Endothelial cell (in vitro differentiated cells): ENCODE results near the gene SLC25A24. TPM values are rescaled to one million over a fixed set of nuclear protein-coding genes. Genes with fewer than 3 reads are reported as not detected.

Experiments used
- DNase-seq: peaks from one replicate; pipeline ENCODE4 v3.0.0; 2021; ENCODE audit warnings: low spot score
- H3K27ac Mint-ChIP-seq: one replicate; pipeline ENCODE4 v1.8.0; 2021; ENCODE audit warnings: mixed read lengths, inconsistent platforms; ENCODE audit not compliant: unreplicated experiment
- H3K27me3 Mint-ChIP-seq: one replicate; pipeline ENCODE4 v1.8.0; 2021; ENCODE audit warnings: mild to moderate bottlenecking, moderate library complexity, mixed read lengths, inconsistent platforms; ENCODE audit not compliant: unreplicated experiment
- H3K36me3 Mint-ChIP-seq: one replicate; pipeline ENCODE4 v1.8.0; 2021; ENCODE audit warnings: mild to moderate bottlenecking, low read depth, mixed read lengths, inconsistent platforms; ENCODE audit not compliant: unreplicated experiment
- H3K4me1 Mint-ChIP-seq: one replicate; pipeline ENCODE4 v1.8.0; 2021; ENCODE audit warnings: mild to moderate bottlenecking, mixed read lengths, inconsistent platforms; ENCODE audit not compliant: unreplicated experiment
- H3K4me3 Mint-ChIP-seq: one replicate; pipeline ENCODE4 v1.8.0; 2021; ENCODE audit warnings: mild to moderate bottlenecking, mixed read lengths, inconsistent platforms; ENCODE audit not compliant: unreplicated experiment
- H3K9me3 Mint-ChIP-seq: one replicate; pipeline ENCODE4 v1.8.0; 2021; ENCODE audit warnings: mixed read lengths, inconsistent platforms; ENCODE audit not compliant: unreplicated experiment
- CTCF ChIP-seq: fragments of 200-600 bp; sonication (generic); IDR thresholded peaks from one replicate; pipeline ENCODE4 v1.5.0; 2021; ENCODE audit warnings: antibody characterized with exemption; ENCODE audit not compliant: unreplicated experiment
- total RNA-seq: library from RNA; stranded (reverse); fragmentation: NEBNext Ultra II Directional; extraction: Animal tissue kit (Norgen Biotek cat#: 25700); gene quantifications from one replicate; pipeline ENCODE4 v1.2.1, GENCODE V29; 2021; ENCODE audit not compliant: unreplicated experiment

SLC25A24 gene
- total RNA-seq, 1 donor from 2014 or later: 51.1 TPM

- H3K27ac Mint-ChIP-seq: peak overlapping the region; percentile 3
- peaks cover 6% of the 10 kb centered on the region for H3K9me3 Mint-ChIP-seq
- H3K36me3 Mint-ChIP-seq: peaks cover 28% of the 10 kb centered on the region
- H3K4me1 Mint-ChIP-seq: peaks cover 24% of the 10 kb centered on the region
- H3K4me3 Mint-ChIP-seq: no peak overlapping the region
- no peak for DNase-seq
- TF ChIP-seq CTCF: no peak
- H3K27me3 Mint-ChIP-seq: no peaks in the 10 kb centered on the region
These were observed 69.3 kb downstream of the SLC25A24 start for GRCh38 chr1:108130794-108131193.

GRCh38 chr1:108129999-108130398, 70.1 kb downstream of the SLC25A24 start:
- no peaks in the 10 kb centered on the region for H3K27me3 Mint-ChIP-seq
- no peak for TF ChIP-seq CTCF
- no peak for DNase-seq
- no peak overlapping the region for H3K27ac Mint-ChIP-seq
- peaks cover 6% of the 10 kb centered on the region for H3K9me3 Mint-ChIP-seq
- peaks cover 26% of the 10 kb centered on the region for H3K4me1 Mint-ChIP-seq
- peaks cover 28% of the 10 kb centered on the region for H3K36me3 Mint-ChIP-seq
- H3K4me3 Mint-ChIP-seq: no peak overlapping the region

- Mint-ChIP-seq H3K4me1 (peaks cover 45% of the 10 kb centered on the region), H3K27me3 (peaks cover 3% of the 10 kb centered on the region), H3K27ac (no peak overlapping the region), H3K9me3 (no peaks in the 10 kb centered on the region), H3K4me3 (no peak overlapping the region), H3K36me3 (peaks cover 9% of the 10 kb centered on the region)
- DNase-seq: peak; percentile 76
- peak; percentile 91 for TF ChIP-seq CTCF
These were observed 74.6 kb downstream of the SLC25A24 start for GRCh38 chr1:108125312-108126138.

- H3K27ac Mint-ChIP-seq: peak overlapping the region; percentile 49
- H3K4me3 Mint-ChIP-seq: no peak overlapping the region
- no peak for TF ChIP-seq CTCF
- H3K9me3 Mint-ChIP-seq: no peaks in the 10 kb centered on the region
- peaks cover 50% of the 10 kb centered on the region for H3K4me1 Mint-ChIP-seq
- H3K36me3 Mint-ChIP-seq: peaks cover 9% of the 10 kb centered on the region
- DNase-seq: no peak
- H3K27me3 Mint-ChIP-seq: peaks cover 3% of the 10 kb centered on the region
These were observed 75.4 kb downstream of the SLC25A24 start for GRCh38 chr1:108124622-108125311.

GRCh38 chr1:108124023-108124422, 76.1 kb downstream of the SLC25A24 start:
- no peak for TF ChIP-seq CTCF
- Mint-ChIP-seq H3K27me3 (peaks cover 3% of the 10 kb centered on the region), H3K4me3 (no peak overlapping the region), H3K36me3 (peaks cover 9% of the 10 kb centered on the region), H3K4me1 (peaks cover 51% of the 10 kb centered on the region), H3K9me3 (no peaks in the 10 kb centered on the region), H3K27ac (peak overlapping the region; percentile 49)
- no peak for DNase-seq
